GM15510 (cell line): ENCODE measurements around the gene USP7.

Experiments used
- POLR2A ChIP-seq: IDR thresholded peaks from 3 replicates; pipeline ENCODE4 v1.6.1; 2011; ENCODE audit warnings: borderline replicate concordance; ENCODE audit not compliant: insufficient read length; ENCODE audit errors: extremely low read depth

The USP7 gene

DNA sequence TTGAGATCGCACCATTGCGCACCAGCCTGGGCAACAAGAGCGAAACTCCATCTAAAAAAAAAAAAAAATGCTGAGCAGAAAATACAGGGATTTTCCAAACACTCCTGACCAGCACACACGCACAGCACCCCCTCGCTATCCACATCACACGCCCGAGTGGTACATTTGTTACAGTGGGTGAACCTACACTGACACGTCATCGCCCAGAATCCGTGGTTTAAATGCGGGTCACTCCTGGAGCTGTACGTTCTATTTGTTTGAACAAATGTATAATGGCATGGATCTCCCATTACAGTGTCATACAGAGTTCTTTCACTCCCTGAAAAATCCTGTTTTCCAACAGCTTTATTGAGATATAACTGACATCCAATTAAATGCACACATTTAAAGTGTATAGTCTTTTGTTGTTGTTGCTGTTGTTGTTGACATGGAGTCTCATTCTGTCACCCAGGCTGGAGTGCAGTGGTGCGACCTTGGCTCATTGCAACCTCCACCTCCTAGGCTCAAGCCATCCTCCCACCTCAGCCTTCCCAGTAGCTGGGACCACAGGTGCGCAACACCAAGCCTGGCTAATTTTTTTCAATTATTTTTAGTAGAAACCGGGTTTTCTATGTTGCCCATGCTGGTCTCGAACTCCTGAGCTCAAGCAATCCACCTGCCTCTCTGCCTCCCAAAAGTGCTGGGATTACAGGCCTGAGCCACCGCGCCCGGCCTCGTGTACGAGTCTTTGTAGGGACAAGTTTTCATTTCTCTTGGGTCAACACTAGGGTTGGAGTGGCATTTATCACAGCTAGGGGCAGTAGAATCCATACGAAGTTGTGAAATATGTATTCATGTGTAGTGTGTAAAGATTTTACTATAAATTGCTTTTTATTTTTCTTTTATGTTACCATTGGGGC lies 90.5 kb downstream of the USP7 start:
- no peak for TF ChIP-seq POLR2A

DNA sequence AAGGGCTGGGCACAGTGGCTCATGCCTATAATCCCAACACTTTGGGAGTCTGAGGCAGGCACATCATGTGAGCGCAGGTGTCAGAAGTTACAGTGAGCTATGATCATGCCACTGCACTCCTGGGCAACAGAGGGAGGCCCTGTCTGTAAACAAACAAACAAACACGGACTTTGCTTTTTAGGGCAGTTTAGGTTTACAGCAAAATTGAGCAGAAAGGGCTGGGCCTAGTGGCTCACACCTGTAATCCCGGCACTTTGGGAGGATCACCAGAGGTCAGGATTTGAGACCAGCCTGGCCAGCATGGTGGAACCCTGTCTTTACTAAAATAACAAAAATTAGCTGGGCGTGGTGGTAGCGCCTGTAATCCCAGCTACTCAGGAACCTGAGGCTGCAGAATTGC lies 91.6 kb downstream of the USP7 start:
- no peak for TF ChIP-seq POLR2A

DNA sequence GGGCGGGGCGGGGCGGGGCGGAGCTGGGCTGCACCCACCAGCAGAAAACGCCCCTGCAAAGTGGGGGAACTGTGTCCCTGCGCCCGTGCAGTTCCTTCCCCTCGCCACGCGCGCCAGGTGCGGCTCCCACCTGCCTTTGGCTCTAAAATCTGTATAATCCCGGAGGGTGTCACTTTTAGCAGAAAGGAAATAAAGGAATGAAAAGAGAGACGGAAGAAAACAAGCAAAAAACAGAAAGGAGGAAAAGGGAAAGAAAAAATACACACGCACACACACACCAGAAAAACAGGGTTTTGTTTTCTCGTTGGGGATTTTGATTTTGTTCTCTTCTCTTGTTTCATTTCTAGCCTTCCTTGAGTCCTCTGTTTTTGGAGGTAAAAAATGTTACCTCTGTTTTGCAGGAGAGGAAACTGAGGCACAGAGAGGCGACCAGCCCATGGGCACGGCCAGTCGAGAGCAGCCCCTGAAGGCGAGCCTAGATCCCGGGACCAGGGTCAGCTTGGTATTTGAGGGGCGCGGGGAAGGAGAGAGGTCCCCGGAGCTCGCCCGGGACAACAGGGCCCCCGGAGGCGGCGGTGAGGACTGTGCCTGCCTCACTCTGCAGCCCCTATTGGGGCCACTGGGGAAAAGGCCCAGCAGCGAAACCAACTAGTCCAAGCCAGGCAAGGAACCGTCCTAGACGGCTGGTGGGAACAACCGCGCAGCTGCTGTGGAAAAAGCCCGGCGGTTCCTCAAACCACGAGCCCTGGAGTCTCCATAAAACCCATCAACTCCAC lies 94.3 kb downstream of the USP7 start:
- no peak for TF ChIP-seq POLR2A

DNA sequence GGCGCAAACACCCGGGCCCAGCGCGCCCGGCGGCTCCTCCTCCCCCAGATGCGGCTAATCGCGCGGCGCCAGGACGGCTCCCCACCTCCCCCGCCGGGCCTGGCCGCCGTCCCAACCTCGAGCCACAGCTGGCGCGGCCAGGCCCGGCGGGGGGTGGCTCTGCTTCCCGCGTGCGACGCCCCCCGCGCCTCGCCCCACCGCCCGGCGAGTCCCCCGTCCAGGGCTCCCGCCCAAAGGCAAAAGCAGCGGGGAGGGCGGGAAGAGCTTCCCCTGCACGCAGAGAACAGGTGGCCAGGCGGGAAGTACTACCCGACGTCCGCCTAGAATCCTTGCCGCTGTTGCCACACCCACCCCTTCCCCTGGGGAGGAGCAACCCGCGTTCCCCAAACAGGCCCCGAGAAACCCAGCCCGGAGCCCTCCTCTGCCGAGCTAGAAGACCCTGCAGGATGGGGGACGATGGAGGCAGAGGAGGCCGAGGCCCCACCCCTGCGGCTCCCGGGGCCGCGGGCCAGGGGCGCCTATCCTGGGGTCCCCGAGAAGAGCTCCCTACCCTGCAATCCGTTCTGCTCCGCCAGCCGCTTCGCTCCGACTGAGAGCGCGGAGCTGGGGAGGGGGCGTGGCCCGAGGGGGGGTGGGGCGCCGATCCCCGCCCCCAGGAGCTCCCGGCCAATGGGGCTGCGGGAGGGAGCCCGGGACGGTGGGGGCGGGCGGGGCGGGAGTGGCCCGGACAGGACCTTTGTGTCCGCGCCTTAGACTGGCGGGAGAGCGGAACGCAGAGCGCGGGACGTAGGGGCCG lies 95.1 kb downstream of the USP7 start, which contains the start of gene CARHSP1:
TSS of gene CARHSP1 (minus strand) at position 591 of the 796 bp plus-strand sequence. CDS start 9,678 bp downstream, outside the sequence.
- TF ChIP-seq POLR2A, result peak; percentile 72

DNA sequence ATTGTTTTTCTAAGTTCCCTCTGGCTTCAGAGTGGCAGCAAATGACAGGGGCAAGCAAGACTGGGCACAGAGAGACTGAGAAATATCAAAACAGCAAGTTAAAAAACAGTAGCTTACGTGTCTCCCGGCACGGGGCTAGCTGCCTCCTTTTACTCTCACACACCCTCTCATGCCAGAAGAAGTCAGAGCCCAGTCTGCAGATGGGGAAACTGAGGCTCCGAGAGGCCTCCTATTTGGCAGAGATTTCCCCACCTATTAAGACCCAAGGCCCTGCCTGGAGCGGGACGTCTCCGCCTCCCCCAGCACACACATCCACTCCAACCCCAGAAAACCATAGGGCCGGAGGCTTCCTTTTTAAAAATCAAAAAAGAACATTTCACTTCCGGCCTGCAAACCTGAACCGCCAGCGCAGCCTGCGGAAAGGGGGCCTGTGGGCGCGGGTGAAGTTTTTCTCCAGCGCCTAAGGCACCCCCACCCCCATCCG lies 95.7 kb downstream of the USP7 start:
- no peak for TF ChIP-seq POLR2A

DNA sequence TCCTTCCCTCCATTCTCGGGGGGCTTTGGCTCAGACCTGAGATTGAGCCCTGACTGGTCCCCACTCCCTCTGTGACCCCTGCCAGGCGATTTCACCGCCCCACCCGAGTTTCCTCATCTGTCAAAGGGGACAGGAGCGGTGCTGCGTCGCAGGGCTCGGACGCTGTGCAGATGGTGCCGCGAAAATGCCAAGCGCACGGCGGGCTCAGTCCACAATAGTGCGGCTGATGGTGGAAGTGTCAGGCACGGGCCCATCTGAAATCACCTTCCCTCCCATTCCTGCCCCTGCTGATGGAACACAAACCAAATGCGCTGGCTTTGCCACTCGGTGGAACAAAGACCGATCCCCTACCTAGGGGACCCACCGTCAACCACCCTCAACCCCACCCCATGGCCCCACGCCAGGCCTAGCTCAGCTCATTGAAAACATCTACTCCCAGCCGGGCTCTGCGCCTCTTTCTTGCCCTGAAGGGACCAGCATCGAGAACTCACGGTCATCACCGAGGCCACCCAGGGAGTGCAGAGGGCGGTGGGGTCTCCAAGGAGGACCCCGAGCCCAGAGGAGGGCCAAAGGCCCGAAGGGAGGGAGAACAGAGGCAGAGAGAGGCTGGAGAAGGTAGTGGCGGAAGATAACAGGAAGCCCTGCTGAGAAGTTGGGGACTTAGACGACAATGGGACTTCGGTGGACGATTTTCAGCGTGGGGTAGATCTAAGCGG lies 96.3 kb downstream of the USP7 start:
- TF ChIP-seq POLR2A, result no peak

DNA sequence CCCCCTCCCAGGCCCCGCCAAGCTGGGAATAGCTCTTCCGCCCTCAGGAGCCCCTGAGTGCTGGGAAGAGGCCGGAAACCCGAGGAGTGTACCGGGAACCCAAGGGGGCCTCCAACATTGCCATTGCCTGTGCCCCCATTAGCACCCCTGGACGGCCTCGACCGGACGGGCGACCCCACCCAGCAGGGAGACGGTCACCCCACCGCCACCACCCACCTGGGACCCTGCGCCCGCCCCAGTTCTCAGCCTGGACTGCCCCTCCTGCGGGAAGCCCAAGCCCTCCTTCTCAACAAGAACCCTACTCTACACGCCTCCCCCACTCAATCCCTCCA lies 96.9 kb downstream of the USP7 start:
- TF ChIP-seq POLR2A, result no peak

DNA sequence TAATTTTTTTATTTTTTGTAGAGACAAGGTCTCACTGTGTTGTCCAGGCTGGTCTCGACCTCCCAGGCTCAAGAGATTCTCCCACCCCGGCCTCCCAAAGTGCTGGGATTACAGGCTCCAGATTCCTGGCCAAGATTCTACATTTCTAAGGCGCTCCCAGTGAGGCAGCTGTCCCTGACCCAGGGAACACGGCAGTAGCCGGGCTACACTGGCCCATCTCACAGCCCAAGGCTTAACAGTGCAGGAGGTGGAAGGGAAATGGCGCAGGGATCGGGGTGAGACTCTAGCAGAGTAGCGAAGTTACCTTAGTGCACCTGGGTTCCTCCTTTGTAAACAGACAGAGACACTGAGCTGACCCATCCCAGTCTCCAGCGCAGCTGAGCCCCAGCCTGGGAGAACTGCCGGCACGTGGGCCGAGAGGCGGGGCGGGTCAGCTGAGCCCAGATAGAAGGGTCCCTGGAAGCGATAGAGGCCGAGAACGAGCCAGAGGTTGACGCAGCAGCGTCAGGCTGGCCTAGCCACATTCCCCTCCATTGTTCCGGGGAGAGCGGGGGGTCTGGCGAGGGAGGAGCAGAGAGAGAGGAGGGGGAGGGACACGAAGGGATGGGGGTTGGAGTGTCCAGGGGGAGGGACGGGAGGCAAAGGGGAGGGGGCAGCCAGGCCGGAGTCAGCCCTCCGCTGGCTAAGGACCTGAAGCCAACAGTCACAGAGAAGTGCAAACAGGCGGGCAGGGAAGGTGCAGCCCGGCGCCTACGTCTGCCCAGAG lies 97.4 kb downstream of the USP7 start:
- TF ChIP-seq POLR2A, result no peak

DNA sequence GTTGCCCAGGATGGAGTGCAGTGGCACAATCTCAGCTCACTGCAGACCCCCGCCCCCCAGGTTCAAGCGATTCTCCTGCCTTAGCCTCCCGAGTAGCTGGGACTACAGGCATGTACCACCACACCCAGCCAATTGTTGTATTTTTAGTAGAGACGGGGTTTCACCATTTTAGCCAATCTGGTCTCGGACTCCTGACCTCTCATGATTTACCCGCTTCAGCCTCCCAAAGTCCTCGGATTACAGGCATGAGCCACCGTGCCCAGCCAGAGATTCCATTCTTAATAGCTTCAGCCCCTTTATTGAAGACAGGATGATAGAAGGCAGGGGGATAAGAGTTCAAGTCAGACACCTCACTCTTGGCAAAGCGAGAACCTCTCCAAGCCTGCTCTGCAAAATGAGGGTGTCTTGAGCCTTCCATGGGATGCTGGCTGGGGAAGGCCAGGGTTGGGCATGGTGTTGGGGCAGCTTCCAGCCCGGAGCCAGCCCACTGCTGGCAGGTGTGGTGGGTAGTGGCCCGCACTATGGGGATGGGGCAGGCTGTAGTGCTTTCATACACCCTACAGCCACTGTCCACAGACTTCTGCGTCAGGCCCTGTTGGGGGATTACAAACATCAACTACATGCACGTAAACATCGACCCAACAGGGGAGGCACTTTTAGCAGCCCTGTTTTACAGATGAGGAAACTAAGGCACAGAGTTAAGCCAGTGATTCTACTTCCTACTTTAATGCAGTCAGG lies 98.4 kb downstream of the USP7 start:
- no peak for TF ChIP-seq POLR2A

DNA sequence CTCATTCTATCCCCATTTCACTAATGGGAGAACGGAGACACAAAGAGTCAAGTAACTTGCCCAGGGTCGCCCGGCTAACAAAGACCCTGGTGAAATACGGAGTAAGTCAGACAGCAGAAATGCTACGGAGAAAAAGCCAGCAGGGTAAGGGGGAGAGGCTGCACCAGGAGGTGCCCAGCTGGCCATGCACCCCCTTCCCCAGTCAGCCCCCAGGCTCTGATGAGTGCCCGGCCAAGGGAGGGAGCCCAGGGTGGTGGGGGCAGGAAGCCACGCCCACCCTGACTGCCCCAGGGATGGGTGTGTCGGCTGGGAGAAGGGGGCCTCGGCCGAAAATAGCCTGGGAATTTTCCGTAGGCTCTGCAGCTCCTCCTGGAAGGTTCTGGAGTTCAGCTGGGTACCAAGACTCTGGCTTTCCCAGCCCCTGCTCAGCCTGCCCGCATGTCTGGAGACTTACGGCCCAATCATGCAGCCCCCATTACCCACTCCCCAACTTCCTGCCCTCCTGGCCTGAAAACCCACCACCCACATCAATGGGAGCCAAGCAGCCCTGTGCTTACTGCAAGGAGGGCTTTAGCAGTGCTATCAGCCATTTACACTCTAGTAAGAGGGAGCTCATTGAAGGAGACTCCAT lies 99.1 kb downstream of the USP7 start:
- TF ChIP-seq POLR2A, result no peak

DNA sequence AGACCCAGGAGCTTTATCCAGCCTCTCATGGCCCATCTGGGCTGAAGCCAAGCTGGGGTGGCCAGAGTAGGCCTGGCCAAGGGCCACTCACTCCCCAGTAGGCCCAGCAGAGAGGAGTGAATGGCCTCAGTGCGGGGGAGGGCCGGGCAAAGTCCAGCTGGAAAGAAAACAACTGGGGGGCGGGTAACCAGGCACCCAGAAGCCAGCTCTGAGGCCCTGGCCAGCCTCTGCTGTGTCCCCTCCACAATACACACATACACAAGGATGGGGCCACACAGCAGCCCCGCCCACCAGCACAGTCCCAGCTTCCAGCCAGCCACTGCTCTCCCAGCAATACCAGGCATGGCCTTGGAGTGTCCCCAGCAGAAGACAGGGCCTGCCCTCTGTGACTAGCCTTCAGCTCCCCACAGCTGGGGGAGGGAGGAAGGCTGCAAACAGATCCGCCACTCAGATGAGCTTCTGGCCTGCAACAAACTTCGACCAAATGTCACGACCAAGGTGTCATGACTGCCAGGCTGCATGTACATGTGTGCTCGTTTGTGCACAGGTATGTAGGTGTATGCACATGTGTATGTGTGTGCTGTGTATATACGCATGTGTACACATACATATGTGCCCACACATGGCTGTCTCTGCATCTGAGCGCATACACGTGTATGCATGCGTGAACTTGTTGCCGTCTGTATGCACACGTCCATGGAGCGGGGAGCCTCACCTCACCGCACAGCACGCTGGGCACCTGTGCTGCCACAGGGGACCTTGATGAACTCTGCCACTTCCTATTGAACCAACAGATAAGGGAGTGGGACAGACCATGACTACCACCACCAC lies 99.9 kb downstream of the USP7 start:
- peak; percentile 12 for TF ChIP-seq POLR2A
